ENCODE results near the gene ZNF41.
"Not testable (repeated sequence)": the region's sequence is repeated elsewhere in the genome, so short reads cannot be mapped to it uniquely, and the experiment has no call there.

ZNF41 gene

GRCh38 chrX:47482512-47483305, at the start of gene ZNF41:
ZNF41 (minus strand) TSS chrX:47483222; CDS start chrX:47467481, 15,741 bp downstream.
- peak; percentile 74 for DNase-seq

GRCh38 chrX:47530049-47530448, 47.0 kb upstream of the ZNF41 start:
- DNase-seq = no peak

GRCh38 chrX:47529548-47529947, 46.5 kb upstream of the ZNF41 start:
- no peak for DNase-seq

GRCh38 chrX:47523713-47524166, 40.7 kb upstream of the ZNF41 start:
- no peak for DNase-seq

GRCh38 chrX:47523297-47523696, 40.3 kb upstream of the ZNF41 start:
- peak; percentile 21 for DNase-seq

- DNase-seq = no peak
Measured at GRCh38 chrX:47518144-47518543, 35.1 kb upstream of the ZNF41 start.

- DNase-seq = no peak
Measured at GRCh38 chrX:47515941-47516665, 33.1 kb upstream of the ZNF41 start.

GRCh38 chrX:47514533-47515235, 31.7 kb upstream of the ZNF41 start:
- no peak for DNase-seq

GRCh38 chrX:47513034-47513965, 30.3 kb upstream of the ZNF41 start:
- not testable (repeated sequence) for DNase-seq

GRCh38 chrX:47512383-47512782, 29.4 kb upstream of the ZNF41 start:
- not testable (repeated sequence) for DNase-seq

GRCh38 chrX:47507153-47507867, 24.3 kb upstream of the ZNF41 start:
- DNase-seq = no peak

- DNase-seq = no peak
Measured at GRCh38 chrX:47503151-47503550, 20.1 kb upstream of the ZNF41 start.

- DNase-seq = no peak
Measured at GRCh38 chrX:47502316-47503125, 19.5 kb upstream of the ZNF41 start.

GRCh38 chrX:47501226-47502074, 18.4 kb upstream of the ZNF41 start:
- no peak for DNase-seq

- no peak for DNase-seq
Measured at GRCh38 chrX:47500554-47500953, 17.5 kb upstream of the ZNF41 start.

- DNase-seq = peak; percentile 52
Measured at GRCh38 chrX:47499293-47499692, 16.3 kb upstream of the ZNF41 start.

GRCh38 chrX:47498411-47498810, 15.4 kb upstream of the ZNF41 start:
- DNase-seq = no peak

GRCh38 chrX:47497271-47497888, 14.4 kb upstream of the ZNF41 start:
- no peak for DNase-seq

GRCh38 chrX:47492133-47492532, 9.1 kb upstream of the ZNF41 start:
- DNase-seq = not testable (repeated sequence)

Data from NCI-H524 treated with DMSO at 0.1 percent for 48 hours (cell line).